ENCODE measurements around the gene CDC25B. TPM values are rescaled to one million over a fixed set of nuclear protein-coding genes. Genes with fewer than 3 reads are reported as not detected.

The CDC25B gene
- total RNA-seq, 1 experiment from 2014 or later = 74.6 TPM

- no peak for DNase-seq (ENCODE audit: low read depth in 1 of 2, low spot score in 2 of 2)
- H3K27ac ChIP-seq = no peak overlapping the region
- peaks cover 29% of the 10 kb centered on the region for H3K4me1 ChIP-seq (replicated peaks)
These were observed 17.1 kb downstream of the CDC25B start for GRCh38 chr20:3812975-3813847.

GRCh38 chr20:3813848-3814581, 17.9 kb downstream of the CDC25B start:
- peaks cover 33% of the 10 kb centered on the region for H3K4me1 ChIP-seq (replicated peaks)
- H3K36me3 ChIP-seq = no peaks in the 10 kb centered on the region
- no peak for DNase-seq (ENCODE audit: low read depth in 1 of 2, low spot score in 2 of 2)
- no peak overlapping the region for H3K27ac ChIP-seq
- H3K4me3 ChIP-seq = no peak overlapping the region
- no peaks in the 10 kb centered on the region for H3K9me3 ChIP-seq (replicated peaks)
- no peaks in the 10 kb centered on the region for H3K27me3 ChIP-seq (replicated peaks)

More at GRCh38 chr20:3812975-3813847, 17.1 kb downstream of the CDC25B start:
- Histone ChIP-seq H3K4me3 (no peak overlapping the region), H3K36me3 (no peaks in the 10 kb centered on the region), H3K9me3 (replicated peaks) (no peaks in the 10 kb centered on the region), H3K27me3 (replicated peaks) (no peaks in the 10 kb centered on the region)

- peaks cover 40% of the 10 kb centered on the region for H3K4me1 ChIP-seq (replicated peaks)
- H3K36me3 ChIP-seq = no peaks in the 10 kb centered on the region
- H3K9me3 ChIP-seq (replicated peaks) = no peaks in the 10 kb centered on the region
- H3K4me3 ChIP-seq = no peak overlapping the region
- H3K27me3 ChIP-seq (replicated peaks) = no peaks in the 10 kb centered on the region
- DNase-seq (ENCODE audit: low read depth in 1 of 2, low spot score in 2 of 2) = no peak
- H3K27ac ChIP-seq = no peak overlapping the region
These were observed 18.9 kb downstream of the CDC25B start for GRCh38 chr20:3814928-3815495.

- no peaks in the 10 kb centered on the region for H3K9me3 ChIP-seq (replicated peaks)
- H3K4me3 ChIP-seq = no peak overlapping the region
- peaks cover 5% of the 10 kb centered on the region; the same call in 1 of the 2 replicates for H3K36me3 ChIP-seq
- peaks cover 32% of the 10 kb centered on the region for H3K4me1 ChIP-seq (replicated peaks)
- no peak overlapping the region for H3K27ac ChIP-seq
- H3K27me3 ChIP-seq (replicated peaks) = no peaks in the 10 kb centered on the region
- no peak for DNase-seq (ENCODE audit: low read depth in 1 of 2, low spot score in 2 of 2)
These were observed 19.7 kb downstream of the CDC25B start for GRCh38 chr20:3815703-3816315.

GRCh38 chr20:3818155-3819151, 22.3 kb downstream of the CDC25B start:
- H3K27me3 ChIP-seq (replicated peaks) = no peaks in the 10 kb centered on the region
- peaks cover 22% of the 10 kb centered on the region for H3K36me3 ChIP-seq
- peaks cover 22% of the 10 kb centered on the region for H3K4me1 ChIP-seq (replicated peaks)
- H3K9me3 ChIP-seq (replicated peaks) = no peaks in the 10 kb centered on the region
- H3K4me3 ChIP-seq = no peak overlapping the region
- H3K27ac ChIP-seq = no peak overlapping the region
- peak; percentile 78 to 87 for DNase-seq (ENCODE audit: low read depth in 1 of 2, low spot score in 2 of 2)

GRCh38 chr20:3819411-3820047, 23.4 kb downstream of the CDC25B start:
- DNase-seq (ENCODE audit: low read depth in 1 of 2, low spot score in 2 of 2) = no peak
- H3K27me3 ChIP-seq (replicated peaks) = no peaks in the 10 kb centered on the region
- peaks cover 33% of the 10 kb centered on the region for H3K36me3 ChIP-seq
- H3K4me3 ChIP-seq = peak overlapping the region; percentile 92
- H3K27ac ChIP-seq = peak overlapping the region; percentile 99
- H3K9me3 ChIP-seq (replicated peaks) = no peaks in the 10 kb centered on the region
- peaks cover 22% of the 10 kb centered on the region for H3K4me1 ChIP-seq (replicated peaks)

GRCh38 chr20:3820048-3820900, 24.2 kb downstream of the CDC25B start, which contains the start of gene AP5S1:
AP5S1 (plus strand) TSS chr20:3820547; CDS start chr20:3822118, 1,571 bp downstream.
- DNase-seq (ENCODE audit: low read depth in 1 of 2, low spot score in 2 of 2) = peak; percentile 97 to 100
- H3K4me3 ChIP-seq = peak within 1 kb of the TSS; percentile 92
- peak within 1 kb of the TSS; percentile 99 for H3K27ac ChIP-seq
- peaks cover 22% of the 10 kb centered on the region for H3K4me1 ChIP-seq (replicated peaks)
- peaks cover 37% of the 10 kb centered on the region for H3K36me3 ChIP-seq
- H3K27me3 ChIP-seq (replicated peaks) = no peaks in the 10 kb centered on the region
- H3K9me3 ChIP-seq (replicated peaks) = no peaks in the 10 kb centered on the region

- H3K9me3 ChIP-seq (replicated peaks) = no peaks in the 10 kb centered on the region
- H3K36me3 ChIP-seq = peaks cover 43% of the 10 kb centered on the region
- no peak for DNase-seq (ENCODE audit: low read depth in 1 of 2, low spot score in 2 of 2)
- H3K4me3 ChIP-seq = peak overlapping the region; percentile 92
- H3K4me1 ChIP-seq (replicated peaks) = peaks cover 22% of the 10 kb centered on the region
- no peaks in the 10 kb centered on the region for H3K27me3 ChIP-seq (replicated peaks)
- peak overlapping the region; percentile 99 for H3K27ac ChIP-seq
These were observed 25.0 kb downstream of the CDC25B start for GRCh38 chr20:3820901-3821727.

GRCh38 chr20:3821996-3822395, 25.9 kb downstream of the CDC25B start:
- Histone ChIP-seq H3K27me3 (replicated peaks) (no peaks in the 10 kb centered on the region), H3K27ac (no peak overlapping the region)
- DNase-seq (ENCODE audit: low read depth in 1 of 2, low spot score in 2 of 2) = no peak

GRCh38 chr20:3823881-3824280, 27.8 kb downstream of the CDC25B start:
- no peak overlapping the region for H3K4me3 ChIP-seq
- no peaks in the 10 kb centered on the region for H3K27me3 ChIP-seq (replicated peaks)
- no peak overlapping the region for H3K27ac ChIP-seq
- H3K9me3 ChIP-seq (replicated peaks) = no peaks in the 10 kb centered on the region
- no peak for DNase-seq (ENCODE audit: low read depth in 1 of 2, low spot score in 2 of 2)
- H3K36me3 ChIP-seq = peaks cover 50% of the 10 kb centered on the region
- peaks cover 13% of the 10 kb centered on the region for H3K4me1 ChIP-seq (replicated peaks)

More at GRCh38 chr20:3821996-3822395, 25.9 kb downstream of the CDC25B start:
- H3K36me3 ChIP-seq = peaks cover 46% of the 10 kb centered on the region
- no peaks in the 10 kb centered on the region for H3K9me3 ChIP-seq (replicated peaks)
- H3K4me3 ChIP-seq = no peak overlapping the region
- H3K4me1 ChIP-seq (replicated peaks) = peaks cover 22% of the 10 kb centered on the region

GRCh38 chr20:3825526-3825925, 29.4 kb downstream of the CDC25B start:
- Histone ChIP-seq H3K4me3 (no peak overlapping the region), H3K4me1 (replicated peaks) (peaks cover 5% of the 10 kb centered on the region; the same call in 1 of the 2 replicates), H3K9me3 (replicated peaks) (no peaks in the 10 kb centered on the region), H3K36me3 (peaks cover 46% of the 10 kb centered on the region), H3K27me3 (replicated peaks) (no peaks in the 10 kb centered on the region), H3K27ac (no peak overlapping the region)
- DNase-seq (ENCODE audit: low read depth in 1 of 2, low spot score in 2 of 2) = no peak
